Measurements from ENCODE around the gene LIPE.

Gene LIPE

DNA sequence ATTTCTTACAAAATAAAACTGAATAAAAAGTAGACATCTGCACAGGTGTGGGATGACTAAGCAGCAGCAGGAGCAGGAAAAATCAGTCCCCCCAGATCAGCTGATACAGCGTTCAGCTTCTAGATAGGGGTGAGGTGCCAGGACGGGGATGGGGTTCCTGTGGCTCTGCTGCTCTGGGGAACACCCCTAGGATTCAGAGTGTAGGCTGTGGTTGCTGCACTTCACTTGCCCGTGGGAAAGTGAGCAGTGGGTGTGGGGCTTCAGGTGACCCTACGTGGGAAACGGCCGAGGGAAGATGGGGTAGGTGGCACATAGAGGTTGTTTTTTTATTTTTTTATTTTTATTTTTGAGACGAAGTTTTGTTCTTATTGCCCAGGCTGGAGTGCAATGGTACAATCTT is 18.8 kb upstream of the LIPE start:
- no peak for DNase-seq (ENCODE audit: extremely low read depth, low read depth)
- H3K4me3 ChIP-seq (replicated peaks; ENCODE audit: low read depth, low read length) = no peak overlapping the region
- TF ChIP-seq, protein P1, sequence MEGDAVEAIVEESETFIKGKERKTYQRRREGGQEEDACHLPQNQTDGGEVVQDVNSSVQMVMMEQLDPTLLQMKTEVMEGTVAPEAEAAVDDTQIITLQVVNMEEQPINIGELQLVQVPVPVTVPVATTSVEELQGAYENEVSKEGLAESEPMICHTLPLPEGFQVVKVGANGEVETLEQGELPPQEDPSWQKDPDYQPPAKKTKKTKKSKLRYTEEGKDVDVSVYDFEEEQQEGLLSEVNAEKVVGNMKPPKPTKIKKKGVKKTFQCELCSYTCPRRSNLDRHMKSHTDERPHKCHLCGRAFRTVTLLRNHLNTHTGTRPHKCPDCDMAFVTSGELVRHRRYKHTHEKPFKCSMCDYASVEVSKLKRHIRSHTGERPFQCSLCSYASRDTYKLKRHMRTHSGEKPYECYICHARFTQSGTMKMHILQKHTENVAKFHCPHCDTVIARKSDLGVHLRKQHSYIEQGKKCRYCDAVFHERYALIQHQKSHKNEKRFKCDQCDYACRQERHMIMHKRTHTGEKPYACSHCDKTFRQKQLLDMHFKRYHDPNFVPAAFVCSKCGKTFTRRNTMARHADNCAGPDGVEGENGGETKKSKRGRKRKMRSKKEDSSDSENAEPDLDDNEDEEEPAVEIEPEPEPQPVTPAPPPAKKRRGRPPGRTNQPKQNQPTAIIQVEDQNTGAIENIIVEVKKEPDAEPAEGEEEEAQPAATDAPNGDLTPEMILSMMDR (IDR thresholded peaks at IDR 0.05; ENCODE audit: low read depth, low read length, missing control alignments) = no peak

GRCh38 chr19:42443944-42444398 is 16.8 kb upstream of the LIPE start:
- no peak for DNase-seq (ENCODE audit: extremely low read depth, low read depth)
- TF ChIP-seq, protein P1 (IDR thresholded peaks at IDR 0.05; ENCODE audit: low read depth, low read length, missing control alignments) = no peak
- no peak overlapping the region for H3K4me3 ChIP-seq (replicated peaks; ENCODE audit: low read depth, low read length)

DNA sequence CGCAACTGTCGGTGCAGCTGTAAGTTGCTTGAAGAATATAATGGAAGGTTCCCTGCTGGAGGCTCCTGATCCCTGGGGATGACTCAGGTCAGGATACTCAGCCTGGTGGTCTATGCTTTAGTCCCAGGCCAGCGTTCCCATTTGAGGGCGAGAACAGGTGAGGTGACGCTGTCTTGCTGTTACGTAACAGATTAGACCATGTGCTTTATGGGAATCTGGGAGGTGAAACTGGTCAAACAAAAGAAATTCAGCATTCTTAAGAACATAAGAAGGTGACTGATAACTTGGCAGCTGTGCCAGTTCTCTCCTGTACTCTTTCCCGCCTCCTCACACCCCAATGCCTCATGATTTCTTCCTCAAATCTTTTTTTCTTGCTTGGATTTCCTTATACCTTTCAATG is 15.6 kb upstream of the LIPE start, which contains the start of gene CXCL17:
TSS of gene CXCL17 (minus strand) at position 114 of the 400 bp plus-strand sequence. CDS start 114 bp downstream, outside the sequence.
- TF ChIP-seq, protein P1 (IDR thresholded peaks at IDR 0.05; ENCODE audit: low read depth, low read length, missing control alignments) = no peak
- H3K4me3 ChIP-seq (replicated peaks; ENCODE audit: low read depth, low read length) = no peak within 1 kb of the TSS
- no peak for DNase-seq (ENCODE audit: extremely low read depth, low read depth)

DNA sequence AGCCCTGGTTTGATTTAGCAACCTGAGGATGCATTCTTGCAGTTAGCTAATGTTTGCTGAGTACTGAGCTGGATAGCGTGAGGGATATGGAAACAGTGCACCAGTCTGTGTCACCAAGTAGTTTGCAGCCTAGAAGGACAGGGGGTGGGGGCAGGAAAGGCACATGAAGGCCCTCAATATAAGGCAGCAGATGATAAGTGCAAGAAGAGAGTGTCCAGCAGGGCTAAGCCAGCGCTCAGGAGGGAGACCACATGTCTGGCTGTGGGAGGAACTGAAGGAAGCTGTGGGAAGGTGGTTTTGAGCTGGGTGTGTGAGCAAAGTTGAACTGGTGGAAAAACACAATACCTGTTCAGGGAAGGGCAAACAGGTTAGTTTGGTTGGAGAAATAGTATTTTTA is 13.9 kb upstream of the LIPE start:
- TF ChIP-seq, protein P1 (IDR thresholded peaks at IDR 0.05; ENCODE audit: low read depth, low read length, missing control alignments) = no peak
- DNase-seq (ENCODE audit: extremely low read depth, low read depth) = no peak
- H3K4me3 ChIP-seq (replicated peaks; ENCODE audit: low read depth, low read length) = no peak overlapping the region

GRCh38 chr19:42440357-42441048 is 13.3 kb upstream of the LIPE start:
- DNase-seq (ENCODE audit: extremely low read depth, low read depth) = no peak
- TF ChIP-seq, protein P1 (IDR thresholded peaks at IDR 0.05; ENCODE audit: low read depth, low read length, missing control alignments) = peak; percentile 98
- no peak overlapping the region for H3K4me3 ChIP-seq (replicated peaks; ENCODE audit: low read depth, low read length)

DNA sequence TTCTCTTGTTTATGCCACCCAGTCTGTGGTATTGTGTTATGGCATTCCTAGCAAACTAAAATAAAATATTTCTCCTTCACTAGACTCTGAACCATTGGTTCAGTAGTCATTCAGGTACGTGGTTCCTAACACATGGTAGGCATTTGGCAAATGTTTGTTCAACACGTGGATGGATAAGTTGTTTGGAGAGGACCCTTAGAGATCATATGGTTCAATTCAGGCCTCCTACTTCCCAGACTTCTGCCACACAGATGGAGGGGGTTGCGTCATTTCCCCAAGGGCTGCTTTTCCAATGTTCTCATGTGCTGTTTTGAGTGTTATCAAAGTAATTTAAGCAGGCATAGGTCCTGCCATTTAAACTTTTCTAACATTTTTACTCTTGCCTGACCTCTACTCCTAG is 8.8 kb upstream of the LIPE start:
- TF ChIP-seq, protein P1 (IDR thresholded peaks at IDR 0.05; ENCODE audit: low read depth, low read length, missing control alignments) = no peak
- peak; percentile 67 for DNase-seq (ENCODE audit: extremely low read depth, low read depth)
- no peak overlapping the region for H3K4me3 ChIP-seq (replicated peaks; ENCODE audit: low read depth, low read length)
